GM21515 (cell line): ENCODE measurements around the gene DNMT3A.

Source experiments
- ATAC-seq: cut with Tn5 transposase; IDR thresholded peaks from one replicate; pipeline ENCODE4 v1.9.1; 2021; ENCODE audit not compliant: unreplicated experiment

DNMT3A gene

DNA sequence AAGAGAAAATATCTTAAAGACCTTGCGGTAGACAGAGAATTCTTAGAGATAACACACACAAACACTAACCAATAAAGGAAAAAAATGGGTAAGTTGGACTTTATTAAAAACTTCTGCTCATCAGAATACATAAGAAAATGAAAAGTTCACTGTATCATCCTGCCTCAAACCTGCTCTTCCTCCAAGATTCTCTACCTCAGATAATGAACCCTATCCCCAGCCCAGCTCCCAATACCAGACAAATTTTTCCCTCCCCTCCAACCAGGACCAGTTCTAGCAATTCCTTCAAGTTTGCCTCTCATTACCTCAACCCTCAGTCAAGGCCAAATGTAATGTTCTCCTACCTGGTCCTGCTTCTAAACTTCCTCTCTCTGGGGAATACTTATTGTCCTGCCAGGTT lies 79.4 kb downstream of the DNMT3A start:
- no peak for ATAC-seq

DNA sequence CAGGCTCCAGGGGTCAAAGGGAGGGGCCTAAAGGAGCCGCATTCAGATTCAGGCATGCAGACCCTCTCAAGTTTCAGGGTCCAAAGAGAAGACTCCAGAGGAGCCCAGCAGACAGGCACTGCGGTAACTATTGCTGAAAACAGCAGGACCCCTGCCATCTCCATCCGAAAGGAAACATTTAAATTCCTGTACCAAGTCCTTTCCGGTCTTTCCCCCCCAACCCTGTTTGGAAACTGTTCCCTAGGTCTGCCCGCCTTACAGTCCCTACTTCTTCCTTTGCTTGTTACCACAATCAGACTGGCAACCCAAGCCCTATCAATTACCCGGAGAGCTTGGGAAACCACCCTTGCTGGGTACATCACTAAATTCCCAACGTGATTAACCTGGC lies 82.0 kb downstream of the DNMT3A start:
- no peak for ATAC-seq

DNA sequence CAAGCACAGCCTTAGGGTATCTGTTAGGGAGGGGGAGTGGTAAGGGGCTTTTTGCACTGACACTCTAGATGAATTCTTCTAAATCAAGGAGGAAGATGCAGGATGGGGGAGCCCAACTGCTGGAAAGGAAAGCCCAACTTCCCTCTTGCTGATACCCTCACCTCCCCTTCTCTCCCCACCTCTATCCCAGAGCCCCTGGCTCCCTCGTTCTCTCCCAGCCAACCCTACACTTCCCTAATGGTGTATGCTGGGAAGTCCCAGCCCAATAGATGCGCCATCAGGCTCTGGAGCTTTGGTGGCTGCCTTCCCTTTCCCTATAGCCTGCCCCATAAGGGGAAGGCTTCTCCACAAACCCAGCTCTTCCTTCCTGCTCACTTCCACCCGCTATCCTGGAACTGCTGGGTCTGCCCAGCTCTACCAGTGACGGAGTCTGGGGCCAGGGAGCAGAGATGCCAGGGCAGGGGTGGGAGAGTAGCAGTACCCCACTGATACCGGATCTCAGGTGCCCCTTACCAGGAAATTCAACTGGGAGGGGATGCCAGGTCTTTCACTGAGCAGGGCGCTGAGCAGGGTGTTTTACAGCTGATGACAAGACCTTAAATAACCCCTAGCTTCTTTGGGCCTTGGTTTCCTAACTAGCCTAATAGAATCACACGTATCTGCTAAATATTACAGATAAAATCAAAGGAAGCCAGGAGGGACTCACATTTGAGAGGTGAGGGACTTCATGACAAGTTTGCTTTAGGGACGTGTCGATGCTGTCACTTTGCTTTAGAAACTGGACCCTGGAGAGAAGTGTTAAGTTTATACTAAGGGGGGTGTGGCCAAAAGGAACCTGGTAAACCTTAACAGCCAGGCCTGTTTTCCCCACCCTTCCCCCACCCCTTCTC lies 82.6 kb downstream of the DNMT3A start:
- ATAC-seq = no peak

DNA sequence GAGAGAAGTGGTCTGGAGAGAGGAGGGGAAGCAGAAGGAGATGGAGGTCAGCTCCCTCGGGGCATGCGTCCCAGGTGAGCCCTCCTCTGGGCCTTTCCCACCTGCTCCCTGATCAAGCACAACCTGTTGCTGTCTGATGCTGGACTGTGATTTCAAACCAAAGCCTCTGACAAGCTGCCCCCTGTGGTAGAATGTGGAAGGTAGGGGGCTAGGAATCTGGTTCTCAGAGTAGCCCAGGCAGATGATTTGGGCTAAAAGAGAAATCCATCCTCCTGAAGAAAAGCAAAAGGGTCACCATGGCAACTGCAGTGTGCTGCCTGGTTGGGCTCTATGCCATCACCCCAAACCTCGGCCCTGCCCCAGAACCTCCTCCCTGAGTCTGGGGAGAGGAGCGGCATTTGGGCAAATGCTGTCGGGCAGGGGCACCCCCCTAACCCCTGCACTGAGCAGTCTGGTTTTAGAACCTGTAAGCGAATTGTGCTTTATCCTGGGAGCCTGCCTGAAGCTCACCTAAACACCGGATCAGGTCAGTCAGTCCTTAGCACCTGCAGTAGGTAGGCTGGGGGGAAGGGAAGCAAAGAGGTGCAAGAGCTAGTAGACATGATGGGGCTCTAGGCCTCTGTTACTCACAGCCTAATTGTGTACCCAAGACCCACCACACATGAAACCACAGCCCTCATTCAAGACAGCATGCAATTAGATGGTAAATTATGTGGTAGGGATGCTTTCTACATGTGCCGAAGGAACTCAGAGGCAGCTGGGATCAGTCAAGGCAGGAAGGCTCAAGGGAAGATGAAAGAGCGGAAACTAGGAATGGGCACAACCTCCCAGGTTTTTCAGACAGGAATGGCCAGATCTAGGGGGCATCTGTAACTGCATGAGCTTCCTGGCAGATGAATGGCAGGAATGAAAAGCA lies 83.5 kb downstream of the DNMT3A start:
- no peak for ATAC-seq

DNA sequence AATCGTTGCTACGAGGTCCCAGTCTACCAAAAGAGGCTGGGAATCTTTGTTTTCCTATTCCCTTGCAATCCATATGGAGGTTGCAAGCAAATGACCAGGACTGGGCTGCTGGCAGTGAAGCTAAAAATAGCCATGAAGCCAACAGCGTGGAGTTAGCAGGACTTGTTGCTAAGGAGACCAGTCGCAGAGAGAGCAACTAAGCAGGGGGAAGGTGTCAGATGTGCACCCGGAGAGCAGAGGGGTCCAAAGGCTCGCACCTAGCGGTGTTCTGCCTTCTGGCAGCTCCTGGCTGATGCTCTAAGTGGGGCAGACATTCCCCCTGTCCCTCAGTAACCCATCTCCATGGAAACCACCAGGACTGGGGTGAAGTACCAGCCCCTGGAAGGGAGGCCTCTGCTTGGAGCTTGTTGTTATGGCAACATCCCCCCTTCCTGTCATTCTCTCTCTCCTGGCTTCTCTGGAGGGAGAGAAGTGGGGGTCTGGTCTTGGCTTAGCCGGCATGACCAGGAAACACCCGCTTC lies 84.6 kb downstream of the DNMT3A start:
- ATAC-seq = no peak

DNA sequence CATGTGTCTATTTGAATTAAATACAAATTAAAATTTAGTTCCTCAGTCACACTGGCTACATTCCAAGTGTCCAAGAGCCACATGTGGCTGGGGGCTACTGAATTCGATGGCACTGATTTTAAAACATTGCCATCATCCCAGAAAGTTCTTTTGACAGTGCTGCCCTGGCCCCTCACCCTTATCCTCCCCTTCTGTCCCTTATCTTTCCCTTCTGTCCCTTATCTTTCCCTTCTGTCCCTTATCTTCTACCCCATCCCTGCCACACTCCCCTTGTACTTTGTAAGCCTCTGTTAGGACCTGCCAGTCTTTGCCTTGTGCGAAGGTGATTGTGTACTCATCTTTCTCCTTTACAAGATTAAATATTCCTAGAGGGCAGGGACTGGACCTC lies 85.2 kb downstream of the DNMT3A start:
- ATAC-seq = no peak

DNA sequence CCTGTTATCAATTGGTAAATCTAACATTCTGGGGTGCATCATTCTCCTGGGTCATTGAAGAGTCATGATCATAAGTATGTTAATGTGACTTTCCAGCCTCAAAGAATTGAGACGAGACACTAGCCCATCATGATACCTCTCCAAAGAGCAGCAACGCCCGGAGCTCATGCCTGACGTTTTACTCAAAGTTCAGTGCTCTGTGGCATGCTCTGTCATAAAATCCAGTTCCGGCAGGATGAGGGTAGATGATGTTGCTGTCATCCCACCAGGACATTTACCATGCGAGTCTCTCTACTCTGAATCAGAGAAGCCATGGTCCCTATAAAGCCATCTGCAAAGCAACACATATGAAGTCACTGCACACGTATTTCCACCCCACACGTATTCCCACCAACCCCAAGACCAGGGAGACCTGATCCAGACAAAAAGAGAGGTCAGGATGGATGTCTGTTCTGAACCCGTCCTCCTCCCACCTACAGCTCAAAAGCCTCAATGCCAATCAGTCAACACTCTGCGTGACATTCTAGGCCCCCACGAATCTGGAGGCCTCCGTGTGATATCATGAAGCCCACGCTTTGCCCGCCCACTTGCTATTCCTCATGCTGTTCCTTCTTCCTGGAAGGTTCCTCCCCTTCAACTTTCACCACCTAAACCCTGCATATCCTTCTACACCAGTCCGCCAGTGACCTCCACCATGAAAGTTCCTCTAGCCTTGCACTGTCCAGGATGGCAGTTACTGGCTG lies 85.8 kb downstream of the DNMT3A start:
- no peak for ATAC-seq

DNA sequence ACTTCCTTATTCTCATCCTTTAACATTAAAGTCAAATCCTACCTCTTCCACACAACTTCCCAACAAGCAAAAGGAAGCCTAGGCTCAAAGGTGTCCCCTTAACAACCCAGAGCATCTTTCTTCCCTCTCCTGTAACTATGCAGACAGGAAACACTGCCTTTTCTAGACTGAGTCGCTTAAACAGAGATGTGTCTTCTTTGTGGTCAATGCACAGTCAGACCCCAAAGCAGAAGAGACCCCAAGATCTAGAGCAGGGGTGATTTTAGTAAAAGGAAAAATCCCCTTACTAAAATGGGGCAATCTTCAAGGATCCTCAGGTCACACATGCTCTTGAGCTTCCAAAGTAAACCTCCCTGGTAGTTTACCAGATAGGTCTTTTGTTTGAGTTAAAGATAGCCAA lies 86.8 kb downstream of the DNMT3A start:
- ATAC-seq = no peak

DNA sequence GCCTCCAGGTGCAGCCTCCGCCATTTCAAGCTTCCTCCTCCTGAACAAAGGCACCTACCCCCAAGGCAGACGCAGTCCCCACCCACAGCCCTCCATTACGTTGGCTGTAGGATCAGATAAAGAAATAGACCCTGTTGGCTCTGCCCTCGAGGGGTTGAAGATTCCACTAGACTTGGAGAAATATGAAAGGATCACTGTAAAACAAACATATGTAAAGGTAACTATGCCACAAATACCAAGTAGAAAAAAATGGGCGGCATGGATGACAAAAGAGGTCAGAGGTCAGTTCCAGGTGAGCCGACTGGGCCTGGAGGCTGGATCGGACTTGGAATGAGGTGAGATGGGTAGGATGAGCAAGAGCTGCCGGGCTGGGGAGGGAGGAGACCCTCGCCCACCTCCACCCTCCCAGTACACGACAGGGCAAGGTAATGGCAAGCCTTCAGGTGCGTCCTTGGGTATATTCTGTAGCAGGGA lies 88.5 kb downstream of the DNMT3A start:
- no peak for ATAC-seq

DNA sequence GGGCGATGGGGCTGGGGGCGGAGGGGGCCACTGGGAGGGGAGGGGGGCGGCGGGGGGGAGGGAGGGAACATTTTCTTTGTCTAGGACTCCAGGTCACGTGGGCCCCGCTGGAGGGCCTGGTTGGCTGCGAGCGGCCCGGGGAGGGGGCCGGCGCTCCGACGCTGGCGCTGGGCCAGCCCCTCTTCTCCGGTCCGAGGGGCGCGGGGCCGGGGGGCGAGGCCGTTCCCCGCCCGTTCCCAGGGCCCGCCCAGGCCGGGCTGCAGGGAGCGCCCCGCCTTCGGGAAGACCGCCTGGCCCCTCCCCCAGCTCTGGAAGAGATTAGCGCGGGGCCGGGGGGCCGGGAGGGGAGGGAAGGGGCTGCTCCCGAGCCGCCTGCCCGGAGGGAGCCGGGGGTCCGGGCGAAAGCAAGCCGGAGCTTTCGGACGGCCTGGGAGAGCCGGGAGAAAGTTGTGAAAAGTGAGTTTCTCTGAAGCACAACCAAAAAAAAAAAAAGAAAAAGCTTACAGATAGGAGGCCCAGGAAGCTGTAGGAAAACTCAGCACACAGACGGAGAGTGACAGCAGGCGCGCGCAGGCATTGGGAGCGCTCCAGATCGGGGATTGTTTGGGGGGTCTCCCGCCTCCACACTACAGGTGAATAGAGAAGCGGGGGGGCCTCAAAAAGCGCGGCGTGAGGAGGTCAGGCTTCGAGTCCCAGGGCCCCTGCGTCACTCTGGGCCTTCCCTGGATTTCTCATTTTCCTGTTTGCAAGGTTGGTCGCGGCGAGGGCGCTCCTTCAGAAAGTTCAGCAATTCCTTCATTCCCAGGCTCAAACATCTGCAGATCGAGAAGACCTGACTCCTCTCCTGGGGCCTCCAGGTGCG lies 89.2 kb downstream of the DNMT3A start:
- ATAC-seq = no peak

DNA sequence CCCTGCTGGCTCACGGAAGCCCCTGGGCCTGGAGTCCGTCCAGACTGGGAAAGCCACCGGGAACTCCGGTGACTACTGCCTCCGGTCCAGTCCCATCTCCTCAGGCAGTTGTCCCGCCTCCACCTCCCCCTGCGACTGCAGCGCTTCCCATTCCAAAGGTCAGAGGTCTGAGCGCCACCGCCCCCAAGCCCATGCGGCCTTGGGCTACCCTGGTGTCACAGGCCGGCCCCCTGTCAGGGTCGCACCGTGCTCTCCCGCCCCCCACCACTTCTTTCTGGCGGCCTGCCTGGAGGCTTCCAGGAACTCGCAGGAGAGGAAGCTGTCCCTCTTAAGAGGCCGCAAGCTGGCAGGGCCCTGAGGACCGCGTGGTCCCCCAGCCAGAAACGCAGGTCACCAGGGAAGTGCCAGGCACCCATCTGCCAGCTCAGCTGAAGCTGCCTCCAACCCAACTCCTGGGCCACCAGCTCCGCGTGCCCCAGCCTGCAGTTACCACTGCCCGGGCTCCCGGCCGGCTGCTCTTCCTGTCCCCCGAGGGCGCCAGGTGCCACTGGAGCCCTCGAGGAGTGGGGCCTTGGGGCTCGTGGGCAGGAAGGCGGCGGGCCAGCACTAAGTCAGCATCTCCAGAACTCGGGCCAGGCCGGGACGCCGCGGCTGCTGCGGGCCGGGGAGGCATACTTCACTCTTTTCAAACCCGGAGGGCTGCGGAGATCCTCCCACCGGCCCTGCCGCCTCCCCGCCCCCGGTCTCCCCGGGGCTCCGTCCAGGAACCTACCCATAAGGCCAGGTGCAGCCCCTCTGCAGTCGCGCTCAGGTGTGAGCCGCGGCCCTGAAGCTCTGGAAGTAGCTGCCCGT lies 90.1 kb downstream of the DNMT3A start:
- no peak for ATAC-seq

DNA sequence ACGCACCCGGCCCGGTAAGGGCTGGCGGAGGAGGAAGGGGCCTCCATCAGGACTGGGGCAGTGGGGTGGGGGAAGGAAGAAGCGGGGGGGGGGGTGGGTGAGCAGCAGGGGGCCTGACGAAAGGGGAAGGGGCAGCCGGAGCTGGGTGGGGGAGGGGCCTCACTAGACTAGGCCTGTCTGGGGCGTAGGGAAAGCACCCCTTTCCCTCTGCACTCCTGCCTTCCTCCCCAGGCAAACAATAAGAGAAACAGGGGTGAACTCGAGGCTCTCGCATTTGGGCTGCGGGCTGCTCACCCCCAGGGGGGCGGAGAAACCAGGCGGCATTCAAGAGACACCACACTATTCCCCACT lies 90.7 kb downstream of the DNMT3A start:
- ATAC-seq = no peak

DNA sequence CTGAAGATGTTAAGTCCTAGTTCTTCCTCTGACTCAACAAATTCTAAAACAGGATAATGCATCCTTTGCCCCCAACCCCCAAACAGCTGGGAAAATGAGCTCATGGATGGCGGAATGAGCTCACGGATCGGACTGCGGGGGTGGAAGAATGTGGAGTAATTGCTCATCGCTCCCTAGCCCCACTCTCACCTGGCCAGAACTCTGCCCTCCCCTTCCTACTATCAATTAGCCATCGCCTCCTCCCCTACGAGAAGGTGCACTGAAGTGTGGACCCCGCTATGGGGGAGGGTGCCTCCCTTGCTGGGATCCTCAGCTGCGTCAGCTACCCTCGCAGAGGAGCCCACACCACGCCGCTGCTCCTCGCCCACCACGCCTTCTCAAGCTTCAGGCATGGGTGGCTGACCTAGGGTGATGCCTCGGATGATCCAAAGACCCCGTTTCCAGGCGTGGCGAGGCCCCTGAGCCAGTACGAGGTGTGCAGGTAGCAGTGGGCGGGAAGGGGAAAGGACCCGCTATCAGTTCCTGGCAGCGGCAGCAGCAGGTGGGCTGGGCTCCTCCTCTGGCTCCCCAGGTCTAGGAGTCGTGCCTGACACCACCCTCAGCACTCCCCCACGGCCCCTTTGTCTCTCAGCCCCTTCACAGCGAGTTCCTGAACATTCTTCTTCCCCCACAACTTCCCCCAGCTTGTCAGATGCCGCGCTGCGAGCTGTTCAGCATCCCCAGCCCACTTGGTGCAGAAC lies 91.2 kb downstream of the DNMT3A start:
- no peak for ATAC-seq

DNA sequence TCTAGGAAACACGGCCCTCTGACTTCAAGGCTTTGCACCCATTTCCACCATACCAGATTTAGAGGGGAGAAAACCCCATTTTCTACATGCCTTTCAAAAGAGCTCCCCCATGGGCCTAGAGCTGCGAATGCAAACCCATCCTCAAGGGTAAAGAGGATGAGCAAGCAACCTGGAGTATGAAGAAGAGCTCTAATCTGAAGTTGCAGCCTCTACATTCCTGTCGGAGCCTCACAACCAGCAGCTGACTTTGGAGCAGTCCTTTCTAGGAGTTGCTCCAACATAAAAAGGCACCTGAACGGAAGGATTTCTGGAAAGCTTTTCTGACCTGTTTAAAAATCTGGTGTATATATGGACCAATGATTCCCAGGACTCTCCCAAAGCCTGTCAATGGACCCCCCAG lies 91.9 kb downstream of the DNMT3A start:
- no peak for ATAC-seq

DNA sequence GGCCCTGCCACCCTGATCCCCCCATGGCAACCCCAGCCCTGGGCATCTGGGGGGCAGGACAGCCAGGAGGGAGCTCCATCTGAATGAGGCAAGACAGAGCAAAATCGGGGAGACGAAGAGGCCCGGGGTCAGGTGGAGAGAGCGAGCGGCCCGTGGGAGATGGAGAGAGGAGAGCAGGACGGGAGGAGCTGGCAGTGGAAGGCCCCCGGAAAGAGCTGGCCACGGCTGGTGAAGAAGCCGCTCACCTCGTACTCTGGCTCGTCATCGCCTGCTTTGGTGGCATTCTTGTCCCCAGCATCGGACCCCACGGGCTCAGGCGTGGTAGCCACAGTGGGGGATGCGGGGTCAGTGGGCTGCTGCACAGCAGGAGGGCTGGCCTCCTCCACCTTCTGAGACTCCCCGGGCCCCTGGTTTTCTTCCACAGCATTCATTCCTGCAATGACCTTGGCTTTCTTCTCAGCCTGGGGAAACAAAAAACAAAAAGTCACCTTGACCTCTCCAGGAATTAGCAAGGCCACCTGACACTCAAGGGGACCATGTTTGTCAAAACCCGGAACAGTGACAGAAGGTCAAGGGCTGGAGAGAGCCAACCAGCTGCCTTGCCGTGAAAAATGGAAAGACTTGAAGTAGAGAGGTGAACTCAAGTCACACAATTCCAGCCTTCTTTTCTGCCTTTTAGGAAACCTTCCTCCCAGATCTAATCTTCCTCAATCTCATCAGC lies 93.8 kb downstream of the DNMT3A start:
- ATAC-seq = no peak

DNA sequence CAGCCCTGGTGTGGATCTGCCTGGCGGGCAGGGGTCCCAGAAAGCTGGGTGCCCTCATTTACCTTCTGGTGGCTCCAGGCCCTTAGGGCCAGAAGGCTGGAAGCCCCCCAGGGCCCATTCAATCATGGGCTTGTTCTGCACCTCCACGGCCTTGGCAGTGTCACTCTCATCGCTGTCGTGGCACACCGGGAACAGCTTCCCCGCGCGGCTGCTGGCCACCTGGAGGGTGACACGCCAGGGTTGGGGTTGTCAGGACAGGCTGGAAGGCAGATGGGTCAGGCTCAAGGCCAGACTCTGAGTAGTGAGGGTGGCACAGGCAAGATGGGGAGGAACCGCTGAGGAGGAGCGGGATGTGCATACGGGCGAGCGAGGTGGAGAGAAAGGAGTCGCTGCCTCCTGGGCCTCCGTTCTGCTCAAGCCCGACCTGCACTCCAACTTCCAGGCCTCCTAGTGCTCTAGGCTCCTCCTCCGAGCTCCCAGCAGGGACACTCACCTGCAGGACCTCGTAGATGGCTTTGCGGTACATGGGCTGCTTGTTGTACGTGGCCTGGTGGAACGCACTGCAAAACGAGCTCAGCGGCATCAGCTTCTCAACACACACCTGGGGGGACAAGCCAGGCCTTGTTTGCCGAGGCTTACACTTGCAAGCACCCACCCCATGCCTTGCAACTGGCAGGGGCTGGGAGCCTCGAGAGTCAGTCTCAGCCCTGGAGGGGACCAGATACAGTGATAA lies 95.0 kb downstream of the DNMT3A start:
- ATAC-seq = no peak

DNA sequence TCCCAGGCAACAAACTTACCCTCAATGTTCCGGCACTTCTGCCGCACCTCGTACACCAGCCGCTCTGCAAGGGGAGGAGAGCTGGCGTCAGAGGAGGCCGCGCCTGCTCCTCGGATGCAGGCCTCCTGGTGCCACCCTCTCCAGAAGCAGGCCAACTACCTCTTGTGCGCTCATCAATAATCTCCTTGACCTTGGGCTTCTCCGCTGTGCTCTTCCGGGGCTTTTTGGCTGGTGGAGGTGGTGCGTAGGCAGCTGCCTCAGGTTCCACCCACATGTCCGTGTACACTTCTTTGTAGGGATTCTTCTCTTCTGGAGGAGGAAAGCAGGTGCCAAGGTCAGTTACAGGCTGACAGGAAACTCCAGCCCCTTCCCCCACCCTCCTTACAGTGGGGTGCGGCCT lies 95.7 kb downstream of the DNMT3A start:
- no peak for ATAC-seq
